SK-MEL-5 (cell line): ENCODE data around the gene COL8A2. TPM values are rescaled to one million over a fixed set of nuclear protein-coding genes. Genes with fewer than 3 reads are reported as not detected.
"Not testable (repeated sequence)": the region's sequence is repeated elsewhere in the genome, so short reads cannot be mapped to it uniquely, and the experiment has no call there.

Experiments used
- DNase-seq: peaks from one replicate; pipeline ENCODE4 v3.0.0-alpha.2; 2016; ENCODE audit warnings: low read depth, low spot score
- in situ Hi-C: cut with HindIII; loops from 2 replicates; pipeline ENCODE4 v1.10.0; 2016; ENCODE audit warnings: low sequenced_read_pairs, high pct_unique_total_duplicates, low pct_unique_long_range_greater_than_20kb
- total RNA-seq: library from RNA; depleted of rRNA; stranded (reverse); fragments of >200 nt; shearing (Covaris generic); gene quantifications from 2 replicates; pipeline ENCODE4 v1.2.3, GENCODE V29; 2014

COL8A2 gene
- total RNA-seq, 1 experiment from 2014 or later, result 0.11 TPM

DNA sequence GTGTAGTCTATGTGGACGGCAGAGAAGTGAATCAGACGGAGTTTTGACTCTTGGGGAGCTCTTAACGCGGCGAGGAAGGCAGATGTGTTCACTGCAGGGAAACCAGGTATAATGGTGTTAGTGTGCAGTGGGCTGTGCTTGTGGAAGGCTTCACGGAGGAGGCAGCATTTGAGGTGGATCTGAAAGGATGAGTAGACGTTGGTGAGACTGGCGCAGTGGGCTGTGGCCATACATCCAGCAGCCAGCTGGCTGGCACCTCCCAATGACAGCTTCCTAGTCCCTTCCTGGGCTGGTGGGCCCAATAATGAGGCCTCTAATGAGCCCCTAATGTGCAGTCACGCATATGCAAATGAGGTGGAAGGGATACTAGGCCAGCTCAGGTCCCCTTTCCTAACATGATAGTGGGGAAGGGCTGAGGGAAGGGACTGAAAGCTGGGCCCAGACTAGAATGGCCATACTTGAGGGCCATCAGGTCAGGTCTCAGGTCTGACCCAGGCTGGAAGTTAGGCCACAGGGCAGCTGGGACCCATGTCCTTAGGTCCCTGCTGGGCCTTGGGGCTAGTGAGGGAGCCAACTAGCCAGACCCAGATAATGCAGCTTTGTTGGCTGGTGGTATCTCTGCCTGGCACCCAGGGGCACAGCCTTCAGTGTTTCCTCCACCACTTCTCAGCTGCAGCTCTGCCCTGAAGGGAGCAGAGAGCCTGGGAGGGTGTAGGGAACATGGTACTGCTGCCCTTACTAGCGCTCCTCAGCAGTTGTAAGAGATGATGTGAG, 34.8 kb upstream of the COL8A2 start:
- in situ Hi-C loops, result no loop called here
- no peak for DNase-seq

DNA sequence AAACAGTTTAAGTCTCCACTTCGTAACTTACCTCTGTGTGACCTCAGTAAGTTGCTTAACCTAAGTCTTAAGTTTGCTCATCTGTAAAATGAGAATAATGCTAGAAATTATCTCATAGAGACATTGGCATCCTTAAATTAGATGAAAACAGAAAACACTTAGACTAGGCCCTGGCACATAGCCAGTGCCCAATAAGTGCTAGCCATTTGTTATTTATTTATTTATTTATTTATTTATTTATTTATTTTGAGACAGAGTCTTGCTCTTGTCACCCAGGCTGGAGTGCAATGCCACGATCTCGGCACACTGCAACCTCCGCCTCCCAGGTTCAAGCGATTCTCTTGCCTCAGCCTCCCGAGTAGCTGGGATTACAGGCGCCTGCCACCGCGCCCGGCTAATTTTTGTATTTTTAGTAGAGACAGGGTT, 33.8 kb upstream of the COL8A2 start:
- in situ Hi-C loops, DNase-seq: not testable (repeated sequence)

DNA sequence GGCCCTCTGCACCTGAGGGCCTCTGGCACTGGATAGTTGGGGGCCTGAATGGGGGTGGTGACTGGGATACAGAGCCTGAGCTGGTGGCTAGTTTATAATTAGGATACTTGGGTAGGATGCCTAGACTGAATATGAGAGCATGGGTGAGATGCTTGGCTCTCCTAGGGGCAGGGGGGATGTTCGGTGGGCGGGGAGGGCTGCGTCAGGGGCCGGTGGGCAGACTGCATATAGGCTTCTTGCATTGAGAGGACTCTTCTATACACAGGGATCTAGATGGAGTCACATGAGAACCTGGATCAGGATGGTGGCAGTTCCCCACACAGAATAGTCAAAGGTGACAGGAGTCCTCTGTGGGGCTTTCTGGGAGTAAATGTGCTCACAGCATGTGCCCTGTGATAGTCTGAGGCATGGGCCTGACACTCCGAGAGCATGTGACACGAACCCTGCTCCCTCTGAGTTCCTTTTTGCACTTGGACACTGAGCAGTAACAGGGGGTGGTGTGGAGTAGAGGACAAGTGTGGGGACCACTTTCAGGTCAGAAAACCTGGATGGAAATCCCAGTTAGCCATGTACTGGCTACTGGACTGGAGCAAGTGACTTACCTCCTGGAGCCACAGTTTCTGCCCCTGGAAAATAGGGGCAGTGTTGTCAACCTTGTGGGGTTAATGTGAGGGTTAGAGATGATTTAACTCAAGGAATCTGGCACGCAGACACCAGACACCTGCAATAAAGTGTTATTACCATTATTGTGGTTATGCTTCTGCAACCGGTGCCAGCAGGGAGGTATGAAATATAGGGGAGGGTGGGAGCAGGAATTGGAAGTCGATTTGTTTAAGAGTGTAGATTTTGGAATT, 33.2 kb upstream of the COL8A2 start:
- no peak for DNase-seq
- in situ Hi-C loops, result no loop called here

DNA sequence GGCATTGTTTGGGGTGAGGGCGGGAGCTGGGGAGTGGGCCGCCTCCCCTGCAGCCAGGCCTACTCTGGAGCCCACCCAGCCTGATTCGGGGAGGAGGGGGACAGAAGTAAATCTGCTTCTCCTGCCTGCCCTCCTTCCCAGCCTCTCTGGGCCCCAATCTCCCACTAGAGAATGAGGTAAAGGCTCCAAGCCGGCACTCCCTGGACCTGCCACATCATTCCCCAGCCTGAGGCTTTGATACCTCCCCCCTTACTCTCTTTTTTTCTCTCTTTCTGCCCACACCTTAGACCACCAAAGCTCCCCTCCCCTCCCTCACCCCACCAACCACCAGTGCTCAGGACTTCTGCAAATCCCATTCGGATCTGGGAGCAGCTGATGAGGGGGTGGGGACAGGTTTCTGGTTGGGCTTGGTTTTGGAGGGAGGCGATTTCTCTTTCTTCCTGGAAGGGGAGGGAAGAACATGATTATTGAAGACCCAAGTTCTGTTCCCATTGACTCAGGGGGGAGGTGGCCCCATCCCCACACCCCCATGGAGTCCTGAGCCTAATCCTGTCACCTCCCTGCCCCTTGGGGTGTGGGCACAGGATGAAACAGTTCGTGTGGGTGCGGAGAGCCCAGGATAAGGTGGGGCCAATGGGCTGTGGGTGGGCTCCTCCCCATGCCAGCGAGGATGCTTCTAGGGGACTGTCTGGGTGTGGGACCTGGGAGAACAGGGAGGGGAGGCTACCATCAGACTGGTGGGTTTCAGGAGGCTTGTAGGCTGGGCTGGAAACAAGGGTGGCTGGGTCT, 32.3 kb upstream of the COL8A2 start:
- in situ Hi-C loops, result no loop called here
- no peak for DNase-seq

DNA sequence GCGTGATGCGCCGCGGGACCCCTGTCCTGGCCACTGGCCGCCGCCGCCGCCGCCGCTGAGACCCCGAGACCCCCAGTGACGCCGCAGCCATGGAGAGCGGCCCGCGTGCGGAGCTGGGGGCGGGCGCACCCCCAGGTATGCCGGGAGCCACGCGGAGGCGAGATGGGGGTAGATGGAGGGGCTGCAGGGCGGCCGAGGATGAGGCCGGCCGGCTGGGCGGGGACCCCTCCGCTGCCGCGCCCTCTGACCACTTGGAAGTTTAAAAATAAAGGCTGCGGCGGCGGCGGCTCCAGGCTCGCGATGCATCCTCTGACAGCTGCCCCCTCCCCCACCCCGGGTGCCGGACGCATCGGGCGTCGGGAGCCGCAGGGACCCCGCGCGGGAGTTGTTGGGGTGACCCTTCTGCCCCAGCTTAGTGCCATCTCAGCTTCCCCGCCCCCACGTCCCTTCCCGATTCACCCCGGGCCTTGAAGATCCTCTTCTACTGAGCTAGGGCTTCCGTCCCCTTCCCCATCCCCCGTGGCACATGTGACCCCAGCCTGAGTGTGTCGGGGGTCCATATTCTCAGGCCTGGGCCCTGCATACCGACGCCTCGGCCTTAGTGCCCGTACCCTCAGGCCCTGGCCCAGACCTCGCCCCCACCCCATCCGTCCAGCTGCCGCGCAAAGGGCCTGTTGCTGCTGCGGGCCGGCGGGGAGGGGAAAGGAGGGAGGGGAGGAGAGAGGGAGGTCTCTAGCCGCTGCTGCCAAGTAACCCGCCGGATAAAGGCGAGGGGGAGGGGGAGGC, 31.5 kb upstream of the COL8A2 start:
- DNase-seq, result peak; percentile 47
- in situ Hi-C loops, result no loop called here

DNA sequence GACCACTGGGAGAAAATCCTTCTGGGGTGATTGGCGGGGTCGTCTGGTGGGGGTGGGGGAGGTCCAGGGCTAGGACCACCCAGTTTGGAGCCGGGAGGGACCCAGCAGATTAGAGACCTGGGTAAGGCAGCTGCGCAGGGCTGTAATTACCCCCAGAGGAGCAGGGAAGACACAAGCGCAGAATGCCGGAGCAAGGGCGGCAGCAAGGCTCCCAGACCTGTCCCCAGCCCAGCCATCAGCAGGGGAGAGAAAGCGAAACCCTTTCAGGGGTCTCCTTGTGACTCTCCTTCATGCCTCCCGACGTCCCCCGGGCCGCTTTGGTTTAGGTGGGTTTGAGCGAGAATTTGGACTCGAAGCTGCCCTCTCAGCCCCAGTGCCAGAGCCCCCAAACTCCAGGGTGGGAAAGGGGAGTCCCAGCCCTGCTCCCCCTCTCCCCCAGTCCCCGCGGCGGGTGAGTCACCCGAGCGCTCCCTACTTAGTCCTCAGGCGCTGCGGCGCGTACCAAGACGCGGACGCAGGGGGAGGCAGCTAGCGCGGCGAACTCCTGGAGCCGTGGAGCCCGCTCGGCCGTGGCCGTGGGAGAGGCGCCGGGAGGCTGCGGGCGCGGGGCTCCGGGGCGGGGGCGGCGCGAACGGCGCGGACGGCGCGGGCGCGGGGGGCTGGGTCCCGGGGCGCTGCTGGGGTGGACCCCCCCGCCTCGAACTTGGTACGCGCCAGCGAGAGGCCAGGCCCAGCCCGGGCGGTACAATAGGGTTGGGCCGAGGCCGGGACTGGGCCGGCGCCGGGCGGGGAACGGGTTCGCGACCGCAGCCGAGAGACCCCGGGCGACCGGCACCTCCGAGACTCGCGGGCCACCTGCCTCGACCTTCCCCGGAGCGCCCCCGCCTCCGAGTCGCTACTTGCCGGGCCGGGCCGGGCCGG, 30.6 kb upstream of the COL8A2 start, which contains the start of gene MAP7D1:
Gene MAP7D1, plus strand, starts transcription at position 753 of the 921 bp plus-strand sequence. CDS start 258 bp downstream, outside the sequence.
- in situ Hi-C loops, result no loop called here
- DNase-seq, result peak; percentile 58

DNA sequence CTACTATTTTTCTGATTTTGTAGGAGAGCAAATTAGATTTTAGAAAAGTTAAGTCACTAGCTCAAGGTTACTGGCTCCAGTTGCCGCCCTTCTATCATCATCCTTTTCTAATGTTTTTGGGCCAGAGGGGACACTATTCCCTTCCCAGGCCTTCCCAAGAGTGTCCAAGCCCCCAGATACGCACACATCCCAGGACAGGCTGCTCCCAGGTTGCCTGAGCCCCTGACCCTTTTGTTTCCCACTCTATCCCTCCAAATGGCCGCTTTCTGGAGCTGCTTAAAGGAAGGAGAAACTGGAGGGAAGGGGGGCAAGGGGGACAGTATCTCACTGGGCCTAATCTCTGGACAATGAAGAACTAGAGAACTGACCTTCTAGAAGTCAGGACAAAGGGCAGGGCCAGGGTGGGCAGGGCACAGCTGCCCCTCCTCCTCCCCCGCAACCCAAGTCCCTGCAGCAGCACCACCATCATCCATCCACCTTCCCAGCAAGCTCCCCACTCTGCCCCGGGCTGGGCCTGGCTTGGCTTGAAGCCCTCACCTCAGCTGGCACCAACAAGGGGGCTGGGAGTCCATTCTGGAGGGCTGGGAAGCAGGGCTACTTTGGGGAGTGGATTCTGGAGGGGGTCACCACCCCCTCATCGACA, 29.9 kb upstream of the COL8A2 start:
- in situ Hi-C loops, result no loop called here

DNA sequence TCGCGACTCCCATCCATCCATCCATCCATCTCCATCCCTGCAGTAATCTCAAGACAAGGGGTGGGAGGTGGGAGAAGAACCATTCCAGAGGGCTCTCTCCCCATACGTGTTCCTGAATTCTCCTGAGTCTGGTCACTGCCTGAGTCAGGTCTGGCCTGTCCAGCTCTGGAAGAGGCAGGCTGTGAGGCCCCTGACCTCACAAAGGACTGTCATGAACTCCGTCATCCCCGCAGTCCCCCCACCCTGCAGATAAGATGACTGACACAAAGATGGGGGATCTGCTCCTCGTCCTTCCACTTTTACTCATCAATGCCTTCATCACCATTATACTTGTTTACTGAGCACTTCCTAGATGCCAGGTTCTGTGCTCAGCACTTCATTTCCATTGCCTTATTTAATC, 29.3 kb upstream of the COL8A2 start:
- in situ Hi-C loops, result no loop called here
- no peak for DNase-seq

More for the DNA sequence above, 29.9 kb upstream of the COL8A2 start:
- DNase-seq, result no peak

DNA sequence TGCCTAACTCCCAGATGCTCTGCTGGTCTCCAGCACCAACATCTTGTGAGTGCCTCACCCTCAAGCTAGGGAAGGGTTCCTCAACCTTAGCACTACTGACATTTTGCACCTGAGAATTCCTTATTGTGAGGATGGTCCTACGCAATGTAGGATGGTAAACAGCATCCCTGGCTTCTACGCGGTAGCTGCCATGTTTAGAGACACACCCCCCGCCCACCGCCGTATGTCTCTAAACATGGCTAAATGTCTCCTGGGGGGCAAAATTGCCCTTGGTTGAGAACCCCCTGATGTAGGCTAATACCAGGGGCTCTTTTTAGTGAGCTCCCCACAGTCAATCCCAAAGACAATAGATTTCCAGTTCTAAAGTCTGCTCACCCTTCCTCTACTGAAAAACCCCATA, 28.5 kb upstream of the COL8A2 start:
- DNase-seq, result no peak
- in situ Hi-C loops, result no loop called here

DNA sequence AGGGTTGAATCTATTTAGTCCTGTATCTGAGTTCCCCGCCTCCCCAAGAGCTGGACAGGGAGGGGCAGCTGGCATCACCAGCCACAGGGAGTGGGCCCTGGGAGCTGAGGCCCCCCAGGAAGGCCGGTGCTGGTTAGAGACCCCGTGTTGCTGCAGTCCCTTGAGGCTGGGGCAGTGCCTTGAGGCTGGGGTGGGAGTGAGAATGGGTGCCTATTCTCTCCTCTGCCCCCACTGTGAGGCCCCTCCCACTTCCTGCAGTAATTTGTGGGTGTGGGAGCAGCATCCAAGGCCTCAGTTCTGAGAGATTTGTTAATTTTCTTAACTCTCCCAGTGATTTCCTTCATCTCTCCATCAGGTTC, 26.8 kb upstream of the COL8A2 start:
- in situ Hi-C loops, result no loop called here
- no peak for DNase-seq

DNA sequence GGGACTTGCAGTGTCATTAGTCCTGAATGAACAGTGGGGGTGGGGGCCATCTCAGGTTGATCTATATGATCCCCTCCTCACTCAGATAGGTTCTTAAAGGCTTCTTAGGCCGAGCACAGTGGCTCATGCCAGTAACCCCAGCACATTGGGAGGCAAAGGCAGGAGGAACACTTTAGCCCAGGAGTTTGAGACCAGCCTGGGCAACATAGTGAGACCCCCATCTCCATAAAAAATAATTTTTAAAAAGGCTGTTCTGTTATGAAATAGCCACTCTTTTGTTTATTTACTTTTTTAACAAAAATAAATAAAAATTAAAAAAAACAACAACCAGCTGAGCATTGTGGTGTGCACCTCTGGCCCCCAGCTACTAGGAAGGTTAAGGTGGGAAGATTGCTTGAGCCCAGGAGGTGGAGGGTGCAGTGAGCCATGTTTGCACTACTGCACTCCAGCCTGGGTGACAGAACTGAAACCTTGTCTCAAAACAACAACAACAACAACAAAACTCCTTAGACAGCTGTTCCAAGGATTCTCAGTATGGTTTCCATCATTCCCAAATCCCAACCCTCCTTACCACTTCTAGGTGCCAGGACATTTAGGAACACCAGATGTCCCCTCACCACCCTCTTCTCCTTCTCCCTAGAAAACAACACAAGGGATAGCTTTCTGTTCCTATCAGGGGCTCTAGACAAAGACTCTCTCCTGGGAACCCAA, 26.3 kb upstream of the COL8A2 start:
- in situ Hi-C loops, result no loop called here
- DNase-seq, result no peak

DNA sequence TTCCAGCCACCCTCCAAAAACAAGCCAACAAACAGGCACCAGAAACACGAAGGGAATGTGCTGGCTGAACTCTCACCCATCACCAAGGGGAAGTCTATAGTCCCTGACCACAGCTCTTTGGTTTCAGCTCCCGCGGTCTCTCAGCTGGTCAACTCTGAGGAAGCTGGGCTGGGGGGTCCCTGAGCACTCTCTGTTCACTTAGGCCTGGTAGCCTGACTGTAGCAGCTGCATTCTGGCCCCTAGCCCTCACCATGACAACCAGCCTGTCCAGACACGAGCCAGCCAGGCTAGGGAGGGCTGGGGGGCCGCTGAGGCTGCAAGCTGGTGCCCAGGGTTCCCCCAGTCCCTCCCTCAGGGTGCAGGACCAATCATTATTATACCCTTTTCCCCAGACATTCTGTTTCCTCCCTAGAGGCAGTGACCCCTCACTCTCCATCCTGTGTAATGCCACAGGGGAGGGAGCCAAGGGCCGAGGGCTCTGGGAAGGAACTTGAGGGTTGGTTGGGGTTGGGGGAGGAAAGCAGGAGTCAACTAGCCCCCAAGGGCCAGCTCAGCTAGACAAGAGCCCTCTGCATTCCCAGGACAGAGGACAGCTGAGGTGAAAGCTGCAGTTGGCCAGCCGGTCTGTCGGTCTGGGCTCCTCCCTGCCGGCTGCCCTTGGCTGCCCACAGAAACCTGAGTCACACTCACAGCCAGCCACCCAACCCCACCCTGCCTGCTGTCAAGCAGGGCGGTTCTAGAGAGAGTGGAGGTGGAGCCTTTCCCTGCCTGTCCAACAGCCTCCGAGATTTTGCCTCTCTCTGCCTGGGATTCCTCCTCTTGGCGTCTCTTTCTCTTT, 25.5 kb upstream of the COL8A2 start:
- peak; percentile 89 for DNase-seq
- in situ Hi-C loops, result no loop called here

DNA sequence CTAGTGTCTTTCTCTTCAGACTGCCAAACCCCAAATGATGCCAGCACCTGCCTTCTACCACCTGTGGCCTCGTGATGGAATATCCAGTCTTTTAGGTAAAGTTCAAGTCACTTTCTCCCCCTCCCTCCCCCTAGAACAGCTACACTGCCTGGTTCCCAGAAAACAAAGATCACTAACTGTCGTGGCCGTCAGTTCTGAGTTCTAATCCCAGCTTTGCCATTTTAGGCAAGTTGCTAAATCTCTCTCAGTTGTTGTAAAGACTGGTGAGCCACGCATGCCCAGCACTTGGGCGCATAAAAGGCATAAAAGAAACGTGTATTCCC, 24.9 kb upstream of the COL8A2 start:
- in situ Hi-C loops, result no loop called here
- DNase-seq, result no peak

DNA sequence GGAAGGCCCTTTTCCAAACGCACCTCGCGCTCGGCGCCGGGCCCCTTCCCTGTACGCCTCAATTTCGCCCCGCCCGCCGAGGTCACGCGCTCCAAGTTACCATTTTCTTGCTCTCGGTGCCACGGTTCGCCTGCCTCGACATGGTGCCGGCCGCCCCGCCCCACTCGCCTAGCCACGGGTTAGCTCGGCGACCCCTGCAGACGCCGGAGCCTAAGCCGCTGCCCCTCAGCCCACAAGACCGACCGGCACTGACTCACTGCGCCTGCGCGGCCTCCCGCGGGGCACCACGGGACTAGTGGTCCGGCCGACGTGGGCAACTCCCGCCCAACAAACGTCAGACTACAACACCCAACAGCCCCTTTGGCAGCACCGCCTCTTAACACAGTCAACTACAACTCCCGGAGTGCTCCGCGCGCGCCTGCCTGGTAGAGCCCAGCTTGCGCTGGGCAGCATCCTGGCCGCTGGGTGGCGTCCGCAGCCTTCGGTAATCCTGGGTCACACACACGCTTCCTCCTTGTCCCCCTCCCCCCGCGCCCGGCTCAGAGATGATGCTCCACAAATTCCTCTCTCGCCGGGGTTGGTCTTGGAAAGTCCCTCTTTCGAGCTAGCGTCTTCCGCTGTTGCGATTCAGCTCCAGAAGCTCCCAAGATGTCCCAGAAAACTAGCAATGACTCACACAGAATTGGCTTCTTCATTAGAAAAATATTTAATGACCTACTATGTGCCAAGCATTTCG, 24.4 kb upstream of the COL8A2 start, which contains the start of gene TRAPPC3:
Gene TRAPPC3, minus strand, starts transcription at position 250 of the 736 bp plus-strand sequence. Its CDS starts 108 bp downstream, at position 142.
- peak; percentile 99 for DNase-seq
- in situ Hi-C loops, result no loop called here
